IMR-90 (cell line): Measurements from ENCODE around the gene MADCAM1. TPM values are rescaled to one million over a fixed set of nuclear protein-coding genes. Genes with fewer than 3 reads are reported as not detected.

ENCODE experiments used
- ATAC-seq: fragments of 200-7000 bp; cut with Tn5 transposase; 2 replicates; pipeline ENCODE4 v1.9.1; 2020; ENCODE audit warnings: low read depth, mild to moderate bottlenecking, moderate library complexity
- BruUV-seq: library from RNA; stranded (reverse); fragments of 400-500 nt; replicated peaks from 2 replicates; lab custom pipeline; 2021; lab: Mats Ljungman, UMichigan
- CTCF ChIA-PET: fragments of 300-600 bp; formaldehyde crosslinking; extraction: SDS; loops from one replicate; lab custom pipeline; 2021; ENCODE audit warnings: antibody characterized with exemption; lab: Yijun Ruan, JAX
- POLR2A ChIA-PET: fragments of 300-600 bp; sonication (Branson Sonifier 250); formaldehyde crosslinking; loops from one replicate; lab custom pipeline; 2022; ENCODE audit warnings: antibody characterized with exemption; ENCODE audit not compliant: unreplicated experiment; lab: Charles Lee
- DNase-seq: peaks from one replicate; pipeline ENCODE4 v3.0.0; 2013
- H2AFZ ChIP-seq: replicated peaks from 2 replicates; pipeline ENCODE3; 2013; ENCODE audit warnings: low read length, mild to moderate bottlenecking; ENCODE audit not compliant: poor library complexity
- H2AK5ac ChIP-seq: 2 replicates; pipeline ENCODE4 v1.6.1; 2013; ENCODE audit warnings: low read depth, low read length, inconsistent platforms
- H2AK9ac ChIP-seq: replicated peaks from 2 replicates; pipeline ENCODE3; 2013; ENCODE audit warnings: mild to moderate bottlenecking, low read depth, low read length, moderate library complexity; ENCODE audit not compliant: poor library complexity
- H2BK120ac ChIP-seq: 2 replicates; pipeline ENCODE4 v1.6.1; 2013; ENCODE audit warnings: low read depth, low read length, inconsistent platforms
- H2BK15ac ChIP-seq: 3 replicates; pipeline ENCODE4 v1.6.1; 2013; ENCODE audit warnings: low read depth, low read length, inconsistent platforms
- H2BK20ac ChIP-seq: 2 replicates; pipeline ENCODE4 v1.6.1; 2013; ENCODE audit warnings: low read depth, mild to moderate bottlenecking, inconsistent platforms, low read length, moderate library complexity
- H2BK5ac ChIP-seq: 2 replicates; pipeline ENCODE4 v1.6.1; 2013; ENCODE audit warnings: mild to moderate bottlenecking, low read depth, low read length, inconsistent platforms; ENCODE audit not compliant: poor library complexity, severe bottlenecking
- H3K14ac ChIP-seq: replicated peaks from 2 replicates; pipeline ENCODE4 v1.6.1; 2013; ENCODE audit warnings: low read depth, low read length, inconsistent platforms
- H3K18ac ChIP-seq: 2 replicates; pipeline ENCODE4 v1.6.1; 2013; ENCODE audit warnings: low read depth, low read length, control low read depth
- H3K23ac ChIP-seq: 2 replicates; pipeline ENCODE4 v1.6.1; 2013; ENCODE audit warnings: low read depth, low read length, inconsistent platforms
- H3K27ac ChIP-seq: 2 replicates; pipeline ENCODE4 v1.5.1; 2013; ENCODE audit warnings: mild to moderate bottlenecking, control low read depth, low read length; ENCODE audit not compliant: insufficient read depth
- H3K27me3 ChIP-seq: 2 replicates; pipeline ENCODE4 v1.6.1; 2013; ENCODE audit warnings: low read length; ENCODE audit not compliant: control insufficient read depth, insufficient read depth
- H3K36me3 ChIP-seq: 2 replicates; pipeline ENCODE4 v1.6.1; 2013; ENCODE audit warnings: low read length, mixed read lengths; ENCODE audit not compliant: control insufficient read depth, insufficient read depth
- H3K4ac ChIP-seq: 2 replicates; pipeline ENCODE4 v1.6.1; 2013; ENCODE audit warnings: low read depth, low read length, inconsistent platforms
- H3K4me1 ChIP-seq: 2 replicates; pipeline ENCODE4 v1.6.1; 2013; ENCODE audit warnings: low read length, mixed read lengths; ENCODE audit not compliant: control insufficient read depth, insufficient read depth
- H3K4me2 ChIP-seq: 2 replicates; pipeline ENCODE4 v1.6.1; 2013; ENCODE audit warnings: low read depth, mild to moderate bottlenecking, control low read depth, low read length, moderate library complexity
- H3K4me3 ChIP-seq: 2 replicates; pipeline ENCODE4 v1.5.1; 2013; ENCODE audit warnings: low read depth, mild to moderate bottlenecking, control low read depth, low read length, moderate library complexity; ENCODE audit not compliant: insufficient read depth
- H3K56ac ChIP-seq: 2 replicates; pipeline ENCODE4 v1.6.1; 2013; ENCODE audit warnings: low read length, inconsistent platforms; ENCODE audit not compliant: insufficient read depth; ENCODE audit errors: extremely low read depth
- H3K79me1 ChIP-seq, 2 experiments: 2 replicates each; pipeline ENCODE4 v1.6.1; 2013; ENCODE audit warnings: low read length in 2 of 2, inconsistent platforms in 1 of 2, low read depth in 1 of 2
- H3K9ac ChIP-seq: 2 replicates; pipeline ENCODE4 v1.6.1; 2013; ENCODE audit warnings: low read depth, low read length, control low read depth
- H3K9me1 ChIP-seq: 2 replicates; pipeline ENCODE4 v1.6.1; 2013; ENCODE audit warnings: low read length, inconsistent platforms; ENCODE audit not compliant: insufficient read depth
- H3K9me3 ChIP-seq: 2 replicates; pipeline ENCODE4 v1.6.1; 2013; ENCODE audit warnings: low read length; ENCODE audit not compliant: control insufficient read depth, insufficient read depth
- H4K20me1 ChIP-seq: 2 replicates; pipeline ENCODE4 v1.6.1; 2013; ENCODE audit warnings: low read length, inconsistent platforms; ENCODE audit not compliant: insufficient read depth
- H4K5ac ChIP-seq: 2 replicates; pipeline ENCODE4 v1.6.1; 2013; ENCODE audit warnings: mild to moderate bottlenecking, low read depth, low read length, control low read depth
- H4K8ac ChIP-seq, 2 experiments: 2 replicates each; pipeline ENCODE4 v1.6.1; 2013; ENCODE audit warnings: low read depth in 2 of 2, low read length in 2 of 2, control low read depth in 1 of 2, inconsistent platforms in 1 of 2
- H4K91ac ChIP-seq: 2 replicates; pipeline ENCODE4 v1.6.1; 2013; ENCODE audit warnings: low read depth, low read length, inconsistent platforms; ENCODE audit not compliant: insufficient read depth
- BHLHE40 ChIP-seq: fragments of 150-350 bp; IDR thresholded peaks from 2 replicates; pipeline ENCODE4 v1.6.1; 2016; ENCODE audit warnings: mild to moderate bottlenecking, low read depth, low read length
- CEBPB ChIP-seq: IDR thresholded peaks from 2 replicates; pipeline ENCODE4 v1.6.1; 2012; ENCODE audit warnings: low read depth, low read length, improper control_type of control experiment
- CHD1 ChIP-seq: IDR thresholded peaks from 2 replicates; pipeline ENCODE4 v1.6.1; 2012; ENCODE audit warnings: low read depth, low read length, improper control_type of control experiment
- FOS ChIP-seq: fragments of 150-350 bp; IDR thresholded peaks from 2 replicates; pipeline ENCODE4 v1.6.1; 2016; ENCODE audit warnings: low read depth, low read length
- MAFK ChIP-seq: IDR thresholded peaks from 2 replicates; pipeline ENCODE4 v1.6.1; 2012; ENCODE audit warnings: low read depth, low read length, improper control_type of control experiment
- MAZ ChIP-seq: IDR thresholded peaks from 2 replicates; pipeline ENCODE4 v1.6.1; 2012; ENCODE audit warnings: low read depth, mild to moderate bottlenecking, low read length, improper control_type of control experiment, moderate library complexity, borderline replicate concordance
- MXI1 ChIP-seq: IDR thresholded peaks from 2 replicates; pipeline ENCODE4 v1.6.1; 2012; ENCODE audit warnings: low read depth, mild to moderate bottlenecking, low read length, moderate library complexity, borderline replicate concordance
- NFE2L2 ChIP-seq: fragments of 150-350 bp; IDR thresholded peaks from 2 replicates; pipeline ENCODE4 v1.6.1; 2016; ENCODE audit warnings: low read depth, mild to moderate bottlenecking, low read length
- POLR2A ChIP-seq: IDR thresholded peaks from 2 replicates; pipeline ENCODE4 v1.6.1; 2012; ENCODE audit warnings: mild to moderate bottlenecking, low read depth, low read length
- RAD21 ChIP-seq: IDR thresholded peaks from 2 replicates; pipeline ENCODE4 v1.6.1; 2012; ENCODE audit warnings: low read length, improper control_type of control experiment
- RCOR1 ChIP-seq: IDR thresholded peaks from 2 replicates; pipeline ENCODE4 v1.6.1; 2012; ENCODE audit warnings: mild to moderate bottlenecking, low read length, improper control_type of control experiment; ENCODE audit not compliant: insufficient replicate concordance
- RFX5 ChIP-seq: IDR thresholded peaks from 2 replicates; pipeline ENCODE4 v1.8.0; 2012; ENCODE audit warnings: low read depth, mild to moderate bottlenecking, low read length, moderate library complexity
- SMC3 ChIP-seq: fragments of 150-350 bp; IDR thresholded peaks from 2 replicates; pipeline ENCODE4 v1.6.1; 2016; ENCODE audit warnings: low read depth, mild to moderate bottlenecking, antibody characterized with exemption, low read length, moderate library complexity
- WGBS, 2 experiments: methylation state at CpG; one replicate each; pipeline versions ENCODE4 v1.1.5 to v1.1.7; 2013; ENCODE audit warnings: missing lambda C conversion rate in 2 of 2; ENCODE audit not compliant: insufficient read length in 1 of 2; ENCODE audit errors: extremely low coverage in 2 of 2; 5-methylcytosine and 5-hydroxymethylcytosine counted together
- dilution Hi-C: fragments of 300-500 bp; cut with HindIII; formaldehyde crosslinking; loops from one replicate; pipeline ENCODE4 v1.14.3; 2018; ENCODE audit warnings: low sequenced_read_pairs; ENCODE audit not compliant: unreplicated experiment
- in situ Hi-C: fragments of 300-500 bp; cut with MboI; formaldehyde crosslinking; loops from 3 replicates; pipeline ENCODE4 v1.14.3; 2019; ENCODE audit warnings: low sequenced_read_pairs, inconsistent platforms, mixed read lengths
- intact Hi-C: fragments of 100-400 bp; cut with micrococcal nuclease; formaldehyde crosslinking; loops from 2 replicates; pipeline ENCODE4 v1.10.0; 2022
- polyA plus RNA-seq, 3 experiments: library from polyadenylated mRNA; depleted of rRNA; stranded (reverse); fragments of >200 nt; gene quantifications; 2 replicates each; pipeline ENCODE4 v1.2.3, GENCODE V29; 2012; ENCODE audit warnings: low replicate concordance in 1 of 3
- total RNA-seq: library from RNA; depleted of rRNA; stranded (reverse); fragments of >200 nt; gene quantifications from 2 replicates; pipeline ENCODE4 v1.2.3, GENCODE V29; 2012
- TF ChIP-seq, protein P1 (sequence below): conservative IDR thresholded peaks from 2 replicates; pipeline ENCODE4 v1.5.1; 2012; ENCODE audit warnings: mild to moderate bottlenecking, low read depth, low read length, improper control_type of control experiment
- TF ChIP-seq, protein P2 (sequence below): fragments of 150-350 bp; IDR thresholded peaks from 2 replicates; pipeline ENCODE4 v1.6.1; 2016; ENCODE audit warnings: low read depth, mild to moderate bottlenecking, low read length, moderate library complexity, borderline replicate concordance
- TF ChIP-seq, protein P3 (sequence below): fragments of 150-350 bp; IDR thresholded peaks from 2 replicates; pipeline ENCODE4 v1.6.1; 2017; ENCODE audit warnings: mild to moderate bottlenecking, antibody characterized with exemption, low read length, low read depth

MADCAM1 gene
- total and polyA plus RNA-seq, 2 of the 4 experiments (the other 2 are of a cell fraction): 0.24 TPM; not detected in 1

DNA sequence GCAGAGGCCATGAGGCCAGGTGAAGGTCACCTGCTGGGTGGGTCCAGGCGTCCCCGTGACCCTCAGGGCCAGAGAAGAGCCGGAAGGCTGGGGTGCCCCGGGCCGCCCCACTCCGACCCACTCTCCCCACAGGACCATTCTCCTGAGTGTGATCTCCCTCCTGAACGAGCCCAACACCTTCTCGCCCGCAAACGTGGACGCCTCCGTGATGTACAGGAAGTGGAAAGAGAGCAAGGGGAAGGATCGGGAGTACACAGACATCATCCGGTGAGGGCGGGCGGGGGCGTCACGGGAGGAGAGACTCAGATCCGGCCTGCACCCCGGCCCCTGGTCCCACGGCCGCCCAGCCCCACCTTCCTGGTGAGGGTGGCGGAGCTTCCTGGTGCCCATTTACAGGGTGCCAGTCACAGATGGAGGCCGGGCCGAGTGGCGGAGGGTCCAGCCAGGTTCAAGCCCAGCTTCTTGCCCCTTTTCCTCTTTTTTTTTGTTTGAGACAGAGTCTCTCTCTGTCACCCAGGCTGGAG, 40.7 kb downstream of the MADCAM1 start:
- Histone ChIP-seq H3K4ac (no peak overlapping the region), H4K8ac (no peak overlapping the region), H4K20me1 (peaks cover 52% of the 10 kb centered on the region), H3K27me3 (no peaks in the 10 kb centered on the region), H2BK15ac (no peak overlapping the region), H3K4me3 (no peak overlapping the region), H3K18ac (no peak overlapping the region), H4K5ac (no peak overlapping the region), H3K4me1 (peaks cover 8% of the 10 kb centered on the region), H2BK5ac (no peak overlapping the region), H3K14ac (no peak overlapping the region), H3K36me3 (peaks cover 46% of the 10 kb centered on the region), H3K4me2 (no peak overlapping the region), H3K79me1 (peaks cover 11 to 50% of the 10 kb centered on the region in 2 experiments), H2BK20ac (no peak overlapping the region), H3K9ac (no peak overlapping the region), H4K91ac (no peak overlapping the region), H2AFZ (no peak overlapping the region), H2AK5ac (no peak overlapping the region), H3K23ac (no peak overlapping the region), H2AK9ac (no peak overlapping the region), H3K9me1 (no peaks in the 10 kb centered on the region), H2BK120ac (no peak overlapping the region), H3K9me3 (no peaks in the 10 kb centered on the region), H3K27ac (no peak overlapping the region), H3K56ac (no peak overlapping the region)
- in situ Hi-C loops: no loop called here
- dilution Hi-C loops: no loop called here
- no peak for DNase-seq
- no TSS peak for BruUV-seq
- WGBS, 2 experiments: 97% methylated on average over 11 of the region's 26 CpGs; no CpG with 5 or more reads in 1 of the 2 experiments
- ChIA-PET CTCF (no interaction called here), POLR2A (no interaction called here)
- intact Hi-C loops: no loop called here
- ATAC-seq: no peak
- TF ChIP-seq MXI1 (no peak), RCOR1 (no peak), MAZ (no peak), CHD1 (no peak), RFX5 (no peak), MAFK (no peak), NFE2L2 (no peak), SMC3 (no peak), BHLHE40 (no peak), FOS (no peak), RAD21 (no peak), CEBPB (no peak), POLR2A (no peak)
- TF ChIP-seq, protein P1, sequence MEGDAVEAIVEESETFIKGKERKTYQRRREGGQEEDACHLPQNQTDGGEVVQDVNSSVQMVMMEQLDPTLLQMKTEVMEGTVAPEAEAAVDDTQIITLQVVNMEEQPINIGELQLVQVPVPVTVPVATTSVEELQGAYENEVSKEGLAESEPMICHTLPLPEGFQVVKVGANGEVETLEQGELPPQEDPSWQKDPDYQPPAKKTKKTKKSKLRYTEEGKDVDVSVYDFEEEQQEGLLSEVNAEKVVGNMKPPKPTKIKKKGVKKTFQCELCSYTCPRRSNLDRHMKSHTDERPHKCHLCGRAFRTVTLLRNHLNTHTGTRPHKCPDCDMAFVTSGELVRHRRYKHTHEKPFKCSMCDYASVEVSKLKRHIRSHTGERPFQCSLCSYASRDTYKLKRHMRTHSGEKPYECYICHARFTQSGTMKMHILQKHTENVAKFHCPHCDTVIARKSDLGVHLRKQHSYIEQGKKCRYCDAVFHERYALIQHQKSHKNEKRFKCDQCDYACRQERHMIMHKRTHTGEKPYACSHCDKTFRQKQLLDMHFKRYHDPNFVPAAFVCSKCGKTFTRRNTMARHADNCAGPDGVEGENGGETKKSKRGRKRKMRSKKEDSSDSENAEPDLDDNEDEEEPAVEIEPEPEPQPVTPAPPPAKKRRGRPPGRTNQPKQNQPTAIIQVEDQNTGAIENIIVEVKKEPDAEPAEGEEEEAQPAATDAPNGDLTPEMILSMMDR: no peak
- TF ChIP-seq, protein P2, sequence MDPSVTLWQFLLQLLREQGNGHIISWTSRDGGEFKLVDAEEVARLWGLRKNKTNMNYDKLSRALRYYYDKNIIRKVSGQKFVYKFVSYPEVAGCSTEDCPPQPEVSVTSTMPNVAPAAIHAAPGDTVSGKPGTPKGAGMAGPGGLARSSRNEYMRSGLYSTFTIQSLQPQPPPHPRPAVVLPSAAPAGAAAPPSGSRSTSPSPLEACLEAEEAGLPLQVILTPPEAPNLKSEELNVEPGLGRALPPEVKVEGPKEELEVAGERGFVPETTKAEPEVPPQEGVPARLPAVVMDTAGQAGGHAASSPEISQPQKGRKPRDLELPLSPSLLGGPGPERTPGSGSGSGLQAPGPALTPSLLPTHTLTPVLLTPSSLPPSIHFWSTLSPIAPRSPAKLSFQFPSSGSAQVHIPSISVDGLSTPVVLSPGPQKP: no peak
- TF ChIP-seq, protein P3, sequence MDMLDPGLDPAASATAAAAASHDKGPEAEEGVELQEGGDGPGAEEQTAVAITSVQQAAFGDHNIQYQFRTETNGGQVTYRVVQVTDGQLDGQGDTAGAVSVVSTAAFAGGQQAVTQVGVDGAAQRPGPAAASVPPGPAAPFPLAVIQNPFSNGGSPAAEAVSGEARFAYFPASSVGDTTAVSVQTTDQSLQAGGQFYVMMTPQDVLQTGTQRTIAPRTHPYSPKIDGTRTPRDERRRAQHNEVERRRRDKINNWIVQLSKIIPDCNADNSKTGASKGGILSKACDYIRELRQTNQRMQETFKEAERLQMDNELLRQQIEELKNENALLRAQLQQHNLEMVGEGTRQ: no peak
